Hepatocyte (in vitro differentiated cells): ENCODE results near the gene APIP.

Experiments
- EZH2 ChIP-seq: fragments of 200-600 bp; sonication (generic); IDR thresholded peaks from 2 replicates; pipeline ENCODE4 v1.6.1; 2016; ENCODE audit warnings: antibody characterized with exemption, mild to moderate bottlenecking, borderline replicate concordance
- EZH2phosphoT487 ChIP-seq: fragments of 200-600 bp; sonication (generic); IDR thresholded peaks from one replicate; pipeline ENCODE4 v1.6.1; 2018; ENCODE audit warnings: antibody characterized with exemption, mild to moderate bottlenecking, low read depth, moderate library complexity; ENCODE audit not compliant: unreplicated experiment, severe bottlenecking
- TF ChIP-seq, protein P1 (sequence below): fragments of 200-600 bp; sonication (generic); IDR thresholded peaks from 2 replicates; pipeline ENCODE4 v1.5.1; 2016; ENCODE audit warnings: antibody characterized with exemption, mild to moderate bottlenecking; ENCODE audit not compliant: poor library complexity

GRCh38 chr11:34957606-34958005 is 41.4 kb upstream of the APIP start:
- TF ChIP-seq, protein P1, sequence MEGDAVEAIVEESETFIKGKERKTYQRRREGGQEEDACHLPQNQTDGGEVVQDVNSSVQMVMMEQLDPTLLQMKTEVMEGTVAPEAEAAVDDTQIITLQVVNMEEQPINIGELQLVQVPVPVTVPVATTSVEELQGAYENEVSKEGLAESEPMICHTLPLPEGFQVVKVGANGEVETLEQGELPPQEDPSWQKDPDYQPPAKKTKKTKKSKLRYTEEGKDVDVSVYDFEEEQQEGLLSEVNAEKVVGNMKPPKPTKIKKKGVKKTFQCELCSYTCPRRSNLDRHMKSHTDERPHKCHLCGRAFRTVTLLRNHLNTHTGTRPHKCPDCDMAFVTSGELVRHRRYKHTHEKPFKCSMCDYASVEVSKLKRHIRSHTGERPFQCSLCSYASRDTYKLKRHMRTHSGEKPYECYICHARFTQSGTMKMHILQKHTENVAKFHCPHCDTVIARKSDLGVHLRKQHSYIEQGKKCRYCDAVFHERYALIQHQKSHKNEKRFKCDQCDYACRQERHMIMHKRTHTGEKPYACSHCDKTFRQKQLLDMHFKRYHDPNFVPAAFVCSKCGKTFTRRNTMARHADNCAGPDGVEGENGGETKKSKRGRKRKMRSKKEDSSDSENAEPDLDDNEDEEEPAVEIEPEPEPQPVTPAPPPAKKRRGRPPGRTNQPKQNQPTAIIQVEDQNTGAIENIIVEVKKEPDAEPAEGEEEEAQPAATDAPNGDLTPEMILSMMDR, result no peak
- TF ChIP-seq EZH2 (no peak), EZH2phosphoT487 (no peak)
